T-helper 1 cell (primary cell): ENCODE data around the gene SPAG16.

Source experiments
- DNase-seq, 5 donors: peaks; one replicate each; pipeline ENCODE4 v3.0.0-alpha.2; 2012 to 2020

The SPAG16 gene

GRCh38 chr2:213411582-213412289 is 127.5 kb downstream of the SPAG16 start:
- peak in 1 of 5 donors; percentile 17 for DNase-seq

GRCh38 chr2:213415093-213415492 is 130.8 kb downstream of the SPAG16 start:
- DNase-seq = no peak

GRCh38 chr2:213416832-213417231 is 132.6 kb downstream of the SPAG16 start:
- no peak for DNase-seq

GRCh38 chr2:213419980-213420379 is 135.7 kb downstream of the SPAG16 start:
- no peak for DNase-seq

GRCh38 chr2:213420828-213421385 is 136.6 kb downstream of the SPAG16 start:
- DNase-seq = no peak

GRCh38 chr2:213422211-213422610 is 137.9 kb downstream of the SPAG16 start:
- DNase-seq = no peak

GRCh38 chr2:213425618-213426017 is 141.4 kb downstream of the SPAG16 start:
- no peak for DNase-seq

- DNase-seq = no peak
Measured at GRCh38 chr2:213429516-213429915, 145.3 kb downstream of the SPAG16 start.

- DNase-seq = no peak
Measured at GRCh38 chr2:213443921-213444320, 159.7 kb downstream of the SPAG16 start.

GRCh38 chr2:213451542-213452239 is 167.4 kb downstream of the SPAG16 start:
- DNase-seq = no peak

GRCh38 chr2:213455316-213456008 is 171.2 kb downstream of the SPAG16 start:
- DNase-seq = no peak

GRCh38 chr2:213475433-213475832 is 191.2 kb downstream of the SPAG16 start:
- no peak for DNase-seq

GRCh38 chr2:213476641-213477040 is 192.4 kb downstream of the SPAG16 start:
- no peak for DNase-seq

GRCh38 chr2:213490087-213490486 is 205.8 kb downstream of the SPAG16 start:
- DNase-seq = no peak

- no peak for DNase-seq
Measured at GRCh38 chr2:213491376-213491775, 207.1 kb downstream of the SPAG16 start.

- no peak for DNase-seq
Measured at GRCh38 chr2:213496226-213496625, 212.0 kb downstream of the SPAG16 start.

- no peak for DNase-seq
Measured at GRCh38 chr2:213500881-213501280, 216.6 kb downstream of the SPAG16 start.

GRCh38 chr2:213524164-213524563 is 239.9 kb downstream of the SPAG16 start:
- DNase-seq = no peak

- DNase-seq = no peak
Measured at GRCh38 chr2:213537579-213537978, 253.3 kb downstream of the SPAG16 start.

- DNase-seq = no peak
Measured at GRCh38 chr2:213544940-213545339, 260.7 kb downstream of the SPAG16 start.

GRCh38 chr2:213545481-213545880 is 261.2 kb downstream of the SPAG16 start:
- DNase-seq = no peak

- no peak for DNase-seq
Measured at GRCh38 chr2:213545964-213546475, 261.8 kb downstream of the SPAG16 start.

GRCh38 chr2:213551526-213551925 is 267.3 kb downstream of the SPAG16 start:
- no peak for DNase-seq
